ENCODE results near the gene OR6J1. TPM values are rescaled to one million over a fixed set of nuclear protein-coding genes. Genes with fewer than 3 reads are reported as not detected.

OR6J1 gene
- total and polyA plus RNA-seq, 12 donors: not detected

GRCh38 chr14:22596354-22596879 lies 47.7 kb downstream of the OR6J1 start:
- no peaks in the 10 kb centered on the region for H3K27me3 ChIP-seq
- H3K36me3 ChIP-seq (replicated peaks in 1 of 2): no peaks in the 10 kb centered on the region
- peaks cover 13 to 30% of the 10 kb centered on the region in 2 donors for H3K4me1 ChIP-seq (replicated peaks in 1 of 2)
- intact Hi-C loops (cut with DNase I): no loop called here
- H3K27ac ChIP-seq: no peak overlapping the region
- TF ChIP-seq, protein P1, sequence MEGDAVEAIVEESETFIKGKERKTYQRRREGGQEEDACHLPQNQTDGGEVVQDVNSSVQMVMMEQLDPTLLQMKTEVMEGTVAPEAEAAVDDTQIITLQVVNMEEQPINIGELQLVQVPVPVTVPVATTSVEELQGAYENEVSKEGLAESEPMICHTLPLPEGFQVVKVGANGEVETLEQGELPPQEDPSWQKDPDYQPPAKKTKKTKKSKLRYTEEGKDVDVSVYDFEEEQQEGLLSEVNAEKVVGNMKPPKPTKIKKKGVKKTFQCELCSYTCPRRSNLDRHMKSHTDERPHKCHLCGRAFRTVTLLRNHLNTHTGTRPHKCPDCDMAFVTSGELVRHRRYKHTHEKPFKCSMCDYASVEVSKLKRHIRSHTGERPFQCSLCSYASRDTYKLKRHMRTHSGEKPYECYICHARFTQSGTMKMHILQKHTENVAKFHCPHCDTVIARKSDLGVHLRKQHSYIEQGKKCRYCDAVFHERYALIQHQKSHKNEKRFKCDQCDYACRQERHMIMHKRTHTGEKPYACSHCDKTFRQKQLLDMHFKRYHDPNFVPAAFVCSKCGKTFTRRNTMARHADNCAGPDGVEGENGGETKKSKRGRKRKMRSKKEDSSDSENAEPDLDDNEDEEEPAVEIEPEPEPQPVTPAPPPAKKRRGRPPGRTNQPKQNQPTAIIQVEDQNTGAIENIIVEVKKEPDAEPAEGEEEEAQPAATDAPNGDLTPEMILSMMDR (IDR thresholded peaks at IDR 0.05): no peak
- no peak for TF ChIP-seq POLR2A (IDR thresholded peaks at IDR 0.05)
- H3K9me3 ChIP-seq (replicated peaks in 1 of 3): no peaks in the 10 kb centered on the region
- no peak for DNase-seq
- 77 to 81% (median 78%) methylated on average over 3 of the region's 3 CpGs for WGBS, 4 donors
- no peak overlapping the region for H3K4me3 ChIP-seq

DNA sequence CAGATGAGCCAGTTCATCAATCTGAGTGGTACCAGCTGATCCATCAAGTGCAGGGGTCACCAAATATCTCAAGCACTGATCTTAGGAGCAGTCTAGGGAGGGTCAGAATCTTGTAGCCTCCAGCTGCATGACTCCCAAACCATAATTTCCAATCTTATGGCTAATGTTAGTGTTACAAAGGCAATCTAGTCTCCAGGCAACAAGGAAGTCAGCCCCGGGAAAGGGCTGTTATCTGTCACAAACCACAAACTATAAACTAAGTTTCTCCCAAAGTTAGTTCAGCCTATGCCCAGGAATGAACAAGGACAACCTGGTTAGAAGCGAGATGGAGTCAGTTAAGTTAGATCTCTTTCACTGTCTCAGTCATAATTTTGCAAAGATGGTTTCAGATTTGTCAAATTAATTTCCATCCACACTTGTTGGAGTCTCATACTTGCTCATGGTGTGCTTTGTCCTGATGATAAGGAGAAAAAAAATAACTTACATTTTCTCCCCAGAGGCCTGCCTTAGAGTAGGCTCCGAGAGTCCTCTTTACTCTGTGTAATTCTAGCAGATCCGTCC lies 49.9 kb downstream of the OR6J1 start:
- no peaks in the 10 kb centered on the region for H3K27me3 ChIP-seq
- TF ChIP-seq, protein P1 (IDR thresholded peaks at IDR 0.05): no peak
- no peak for TF ChIP-seq POLR2A (IDR thresholded peaks at IDR 0.05)
- H3K4me1 ChIP-seq (replicated peaks in 1 of 2): peaks cover 11 to 20% of the 10 kb centered on the region in 2 donors
- DNase-seq: no peak
- no peaks in the 10 kb centered on the region for H3K36me3 ChIP-seq (replicated peaks in 1 of 2)
- H3K4me3 ChIP-seq: no peak overlapping the region
- 59 to 78% (median 65%) methylated on average over 4 of the region's 4 CpGs for WGBS, 4 donors
- no peak overlapping the region for H3K27ac ChIP-seq
- intact Hi-C loops (cut with DNase I): no loop called here
- H3K9me3 ChIP-seq (replicated peaks in 1 of 3): no peaks in the 10 kb centered on the region

DNA sequence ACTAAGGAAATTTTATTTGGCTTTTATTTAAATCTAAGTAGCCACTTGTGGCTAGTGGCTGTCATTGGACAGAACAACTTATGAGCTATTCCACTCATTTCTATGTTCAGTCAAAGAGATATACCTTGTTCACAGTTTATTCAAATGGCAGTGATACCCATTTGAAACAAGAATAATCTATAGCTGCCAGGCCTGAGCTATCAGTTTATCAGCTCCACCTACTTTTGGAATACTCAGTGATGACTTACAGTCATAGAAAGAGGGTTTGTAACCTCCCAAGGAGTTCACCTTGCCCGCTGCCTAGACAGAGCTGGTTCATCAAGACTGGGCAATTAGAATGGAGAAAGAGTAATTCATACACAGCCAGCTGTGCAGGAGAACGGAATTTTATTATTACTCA lies 50.6 kb downstream of the OR6J1 start:
- Histone ChIP-seq H3K27ac (no peak overlapping the region), H3K27me3 (no peaks in the 10 kb centered on the region), H3K36me3 (replicated peaks in 1 of 2) (no peaks in the 10 kb centered on the region), H3K4me1 (replicated peaks in 1 of 2) (peaks cover 6 to 17% of the 10 kb centered on the region in 2 donors), H3K4me3 (no peak overlapping the region), H3K9me3 (replicated peaks in 1 of 3) (no peaks in the 10 kb centered on the region)
- intact Hi-C loops (cut with DNase I): no loop called here
- no peak for TF ChIP-seq POLR2A (IDR thresholded peaks at IDR 0.05)
- TF ChIP-seq, protein P1 (IDR thresholded peaks at IDR 0.05): no peak
- DNase-seq: no peak
- 71 to 80% (median 75%) methylated on average over 2 of the region's 2 CpGs for WGBS, 4 donors

- no peaks in the 10 kb centered on the region for H3K27me3 ChIP-seq
- H3K36me3 ChIP-seq (replicated peaks in 1 of 2): no peaks in the 10 kb centered on the region
- no peak for DNase-seq
- 38 to 55% (median 47%) methylated on average over 3 of the region's 3 CpGs for WGBS, 4 donors
- TF ChIP-seq, protein P1 (IDR thresholded peaks at IDR 0.05): no peak
- no peak for TF ChIP-seq POLR2A (IDR thresholded peaks at IDR 0.05)
- H3K4me1 ChIP-seq (replicated peaks in 1 of 2): peaks cover 7 to 20% of the 10 kb centered on the region in 2 donors
- no peak overlapping the region for H3K4me3 ChIP-seq
- H3K27ac ChIP-seq: no peak overlapping the region
- intact Hi-C loops (cut with DNase I): no loop called here
- H3K9me3 ChIP-seq (replicated peaks in 1 of 3): no peaks in the 10 kb centered on the region
Observed at GRCh38 chr14:22593189-22593588, 51.0 kb downstream of the OR6J1 start.
